Measurements from ENCODE around the gene STX3.
"Not testable (repeated sequence)": the region's sequence is repeated elsewhere in the genome, so short reads cannot be mapped to it uniquely, and the experiment has no call there.

STX3 gene

GRCh38 chr11:59758401-59759037 is 3.3 kb downstream of the STX3 start:
- DNase-seq (ENCODE audit: low read depth) = no peak

GRCh38 chr11:59759900-59760299 is 4.7 kb downstream of the STX3 start:
- no peak for DNase-seq (ENCODE audit: low read depth)

- DNase-seq (ENCODE audit: low read depth) = no peak
Measured at GRCh38 chr11:59760771-59761170, 5.6 kb downstream of the STX3 start.

GRCh38 chr11:59761993-59762392 is 6.8 kb downstream of the STX3 start:
- DNase-seq (ENCODE audit: low read depth) = no peak

GRCh38 chr11:59765068-59765735 is 10.0 kb downstream of the STX3 start:
- DNase-seq (ENCODE audit: low read depth) = no peak

GRCh38 chr11:59766542-59767224 is 11.5 kb downstream of the STX3 start:
- DNase-seq (ENCODE audit: low read depth) = no peak

GRCh38 chr11:59767225-59767611 is 12.0 kb downstream of the STX3 start:
- no peak for DNase-seq (ENCODE audit: low read depth)

- DNase-seq (ENCODE audit: low read depth) = no peak
Measured at GRCh38 chr11:59769111-59769510, 13.9 kb downstream of the STX3 start.

GRCh38 chr11:59769828-59770227 is 14.7 kb downstream of the STX3 start:
- no peak for DNase-seq (ENCODE audit: low read depth)

GRCh38 chr11:59770319-59770718 is 15.1 kb downstream of the STX3 start:
- no peak for DNase-seq (ENCODE audit: low read depth)

GRCh38 chr11:59770869-59771268 is 15.7 kb downstream of the STX3 start:
- no peak for DNase-seq (ENCODE audit: low read depth)

- DNase-seq (ENCODE audit: low read depth) = no peak
Measured at GRCh38 chr11:59771605-59772004, 16.4 kb downstream of the STX3 start.

GRCh38 chr11:59773083-59773440 is 17.9 kb downstream of the STX3 start:
- no peak for DNase-seq (ENCODE audit: low read depth)

GRCh38 chr11:59776210-59777066 is 21.3 kb downstream of the STX3 start:
- DNase-seq (ENCODE audit: low read depth) = no peak

- no peak for DNase-seq (ENCODE audit: low read depth)
Measured at GRCh38 chr11:59777104-59777503, 21.9 kb downstream of the STX3 start.

GRCh38 chr11:59778122-59778521 is 22.9 kb downstream of the STX3 start:
- no peak for DNase-seq (ENCODE audit: low read depth)

- DNase-seq (ENCODE audit: low read depth) = no peak
Measured at GRCh38 chr11:59779487-59779886, 24.3 kb downstream of the STX3 start.

- no peak for DNase-seq (ENCODE audit: low read depth)
Measured at GRCh38 chr11:59782080-59782479, 26.9 kb downstream of the STX3 start.

- no peak for DNase-seq (ENCODE audit: low read depth)
Measured at GRCh38 chr11:59783632-59784090, 28.5 kb downstream of the STX3 start.

GRCh38 chr11:59784441-59784840 is 29.3 kb downstream of the STX3 start:
- not testable (repeated sequence) for DNase-seq (ENCODE audit: low read depth)

- no peak for DNase-seq (ENCODE audit: low read depth)
Measured at GRCh38 chr11:59785818-59786217, 30.6 kb downstream of the STX3 start.

GRCh38 chr11:59787255-59787588 is 32.0 kb downstream of the STX3 start:
- no peak for DNase-seq (ENCODE audit: low read depth)

- no peak for DNase-seq (ENCODE audit: low read depth)
Measured at GRCh38 chr11:59787816-59788215, 32.6 kb downstream of the STX3 start.

Measured in stimulated activated CD8-positive, alpha-beta memory T cell treated with anti-CD3 and anti-CD28 coated beads, Interleukin-7, amount 100 ng/mL, for 24 hours (primary cell).